A549 (cell line): Measurements from ENCODE around the gene SLC11A2.

ENCODE experiments used
- CEBPB ChIP-seq, 2 experiments: fragments of >200 bp in 1 of 2; sonication (Bioruptor Twin) in 1 of 2; formaldehyde crosslinking in 1 of 2; IDR thresholded peaks; 2 replicates each; pipeline ENCODE4 v1.6.1; 2012 to 2016
- CTCF ChIP-seq: fragments of >200 bp; sonication (Bioruptor Twin); formaldehyde crosslinking; IDR thresholded peaks from 3 replicates; pipeline ENCODE4 v1.5.1; 2016
- ELK1 ChIP-seq: fragments of 150-350 bp; IDR thresholded peaks from 2 replicates; pipeline ENCODE4 v1.6.1; 2014; ENCODE audit warnings: low read depth, mild to moderate bottlenecking, low read length
- HES2 ChIP-seq: fragments of >200 bp; sonication (Bioruptor Twin); formaldehyde crosslinking; IDR thresholded peaks from 2 replicates; pipeline ENCODE4 v1.6.1; 2016
- HMGXB4 ChIP-seq: fragments of 250-450 bp; sonication (Bioruptor Pico); IDR thresholded peaks from 2 replicates; pipeline ENCODE4 v1.5.0; 2021; ENCODE audit warnings: mild to moderate bottlenecking, moderate library complexity, borderline replicate concordance
- MAFK ChIP-seq: fragments of 450-650 bp; IDR thresholded peaks from 2 replicates; pipeline ENCODE4 v1.6.1; 2014; ENCODE audit not compliant: partially characterized antibody
- PBX3 ChIP-seq: IDR thresholded peaks from 2 replicates; pipeline ENCODE4 v1.6.1; 2012
- POLR2A ChIP-seq: IDR thresholded peaks from 2 replicates; pipeline ENCODE4 v1.6.1; 2012; ENCODE audit warnings: mild to moderate bottlenecking, low read length
- TFCP2L1 ChIP-seq: fragments of 250-450 bp; sonication (Bioruptor Pico); IDR thresholded peaks from 2 replicates; pipeline ENCODE4 v1.5.0; 2021; ENCODE audit warnings: mild to moderate bottlenecking
- ZC3H11A ChIP-seq: fragments of 450-650 bp; IDR thresholded peaks from 2 replicates; pipeline ENCODE4 v1.6.1; 2014; ENCODE audit warnings: antibody characterized with exemption, mild to moderate bottlenecking

- TF ChIP-seq MAFK: no peak
- no peak for TF ChIP-seq POLR2A
- no peak for TF ChIP-seq ZC3H11A
- TF ChIP-seq HES2: no peak
- no peak for TF ChIP-seq HMGXB4 (CRISPR knock-in tag)
- TF ChIP-seq PBX3: no peak
- TF ChIP-seq TFCP2L1 (CRISPR knock-in tag): no peak
- no peak for TF ChIP-seq CTCF
- no peak for TF ChIP-seq ELK1
- TF ChIP-seq CEBPB (IDR thresholded peaks at IDR 0.05): no peak
Observed at GRCh38 chr12:50932787-50933280, 93.3 kb downstream of the SLC11A2 start.
